Caco-2 (cell line): ENCODE measurements around the gene PDGFA. TPM values are rescaled to one million over a fixed set of nuclear protein-coding genes. Genes with fewer than 3 reads are reported as not detected.

Experiments
- BruUV-seq: library from RNA; stranded (reverse); fragments of 400-500 nt; replicated peaks from 2 replicates; lab custom pipeline; 2021; lab: Mats Ljungman, UMichigan
- CTCF ChIA-PET: fragments of 300-600 bp; sonication (Branson Sonifier 250); formaldehyde crosslinking; loops from one replicate; lab custom pipeline; 2022; ENCODE audit warnings: antibody characterized with exemption; lab: Charles Lee
- POLR2A ChIA-PET: fragments of 300-600 bp; sonication (Branson Sonifier 250); formaldehyde crosslinking; loops from one replicate; lab custom pipeline; 2022; ENCODE audit warnings: antibody characterized with exemption; lab: Charles Lee
- DNase-seq, 2 experiments: peaks; one replicate each; pipeline versions ENCODE4 v3.0.0 to v3.0.0-alpha.2; 2020 to 2022
- H3K27me3 ChIP-seq: replicated peaks from 2 replicates; pipeline ENCODE4 v1.6.0; 2011; ENCODE audit warnings: low read length; ENCODE audit not compliant: control insufficient read depth, insufficient read depth
- H3K36me3 ChIP-seq: 2 replicates; pipeline ENCODE4 v1.5.1; 2011; ENCODE audit warnings: low read length; ENCODE audit not compliant: control insufficient read depth, insufficient read depth
- H3K4me1 ChIP-seq: fragments of 250-450 bp; sonication (Bioruptor Pico); 2 replicates; pipeline ENCODE4 v1.5.1; 2020; ENCODE audit warnings: mild to moderate bottlenecking
- H3K4me3 ChIP-seq: 2 replicates; pipeline ENCODE4 v1.5.1; 2011; ENCODE audit warnings: low read depth, mild to moderate bottlenecking, control low read depth, low read length
- H3K9me3 ChIP-seq: fragments of 250-450 bp; sonication (Bioruptor Pico); 2 replicates; pipeline ENCODE4 v1.5.1; 2020; ENCODE audit warnings: mild to moderate bottlenecking, moderate library complexity
- H3K27ac Mint-ChIP-seq: one replicate; pipeline ENCODE4 v1.8.0; 2022; ENCODE audit warnings: mixed read lengths; ENCODE audit not compliant: unreplicated experiment
- H3K27me3 Mint-ChIP-seq: one replicate; pipeline ENCODE4 v1.8.0; 2022; ENCODE audit warnings: mixed read lengths; ENCODE audit not compliant: insufficient read depth, unreplicated experiment
- H3K36me3 Mint-ChIP-seq: one replicate; pipeline ENCODE4 v1.8.0; 2022; ENCODE audit warnings: mild to moderate bottlenecking, mixed read lengths; ENCODE audit not compliant: insufficient read depth, unreplicated experiment
- H3K4me1 Mint-ChIP-seq: one replicate; pipeline ENCODE4 v1.8.0; 2022; ENCODE audit warnings: low read depth, mixed read lengths; ENCODE audit not compliant: unreplicated experiment
- H3K4me3 Mint-ChIP-seq: one replicate; pipeline ENCODE4 v1.8.0; 2022; ENCODE audit warnings: mild to moderate bottlenecking, moderate library complexity, mixed read lengths; ENCODE audit not compliant: unreplicated experiment
- H3K9me3 Mint-ChIP-seq: one replicate; pipeline ENCODE4 v1.8.0; 2022; ENCODE audit warnings: mixed read lengths; ENCODE audit not compliant: unreplicated experiment
- CTCF ChIP-seq, 2 experiments: fragments of 200-600 bp in 1 of 2; IDR thresholded peaks; 1 replicate in 1 of 2; 2 replicates in 1 of 2; pipeline versions ENCODE4 v1.5.1 to v1.8.0; 2011 to 2022; ENCODE audit warnings: antibody characterized with exemption in 1 of 2, control low read depth in 1 of 2, inconsistent platforms in 1 of 2, low read depth in 1 of 2, low read length in 1 of 2, mild to moderate bottlenecking in 1 of 2, moderate library complexity in 1 of 2; ENCODE audit not compliant: insufficient read depth in 1 of 2, severe bottlenecking in 1 of 2, unreplicated experiment in 1 of 2
- intact Hi-C: fragments of 100-400 bp; cut with micrococcal nuclease; formaldehyde crosslinking; loops from one replicate; pipeline ENCODE4 v1.10.0; 2022; ENCODE audit not compliant: unreplicated experiment
- total RNA-seq: library from RNA; stranded (reverse); gene quantifications from 2 replicates; pipeline ENCODE4 v1.2.3, GENCODE V29; 2022

The PDGFA gene
- total RNA-seq, 1 experiment from 2014 or later: 78.5 TPM

DNA sequence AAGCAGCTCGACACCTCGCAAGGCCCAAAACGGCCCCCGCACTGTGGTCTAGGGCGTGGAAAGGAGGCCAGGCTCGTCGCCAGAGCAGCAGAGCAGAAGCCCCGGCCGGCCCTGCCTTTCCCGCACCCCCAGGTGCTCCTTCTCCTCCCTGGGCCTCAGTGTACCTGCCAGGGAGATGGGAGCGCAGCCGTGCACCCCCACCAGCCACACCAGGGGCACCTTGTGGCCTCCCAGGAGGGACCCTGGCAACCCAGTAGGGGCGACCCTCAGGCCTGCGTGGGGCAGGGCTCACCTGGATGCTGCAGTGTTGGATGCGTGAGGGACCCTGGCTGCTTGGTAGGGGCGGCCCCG is 9.5 kb downstream of the PDGFA start:
- no peak for TF ChIP-seq CTCF (IDR thresholded peaks at IDR 0.05; ENCODE audit: insufficient read depth in 1 of 2, low read depth in 1 of 2, low read length in 1 of 2, severe bottlenecking in 1 of 2, unreplicated experiment in 1 of 2)
- H3K4me3 ChIP-seq: no peak overlapping the region
- ChIA-PET CTCF (interaction anchor here (1.0 kb wide), 1 partner anchor 168 kb away, joined by 4 read pairs; no protein-coding TSS in a partner anchor), POLR2A (no interaction called here)
- Mint-ChIP-seq H3K27ac (no peak overlapping the region), H3K4me1 (peaks cover 5% of the 10 kb centered on the region), H3K4me3 (no peak overlapping the region), H3K9me3 (no peaks in the 10 kb centered on the region), H3K27me3 (no peaks in the 10 kb centered on the region), H3K36me3 (peaks cover 81% of the 10 kb centered on the region)
- peak in 1 of 2 experiments; percentile 32 for DNase-seq
- BruUV-seq: no TSS peak
- intact Hi-C loops: no loop called here
- H3K27me3 ChIP-seq: no peaks in the 10 kb centered on the region
- H3K9me3 ChIP-seq: no peaks in the 10 kb centered on the region
- peaks cover 19% of the 10 kb centered on the region for H3K4me1 ChIP-seq
- H3K36me3 ChIP-seq: no peaks in the 10 kb centered on the region; the same call in none of the 2 replicates

- no peak overlapping the region for H3K4me3 Mint-ChIP-seq
- peaks cover 80% of the 10 kb centered on the region for H3K36me3 Mint-ChIP-seq
These were observed 10.1 kb downstream of the PDGFA start for GRCh38 chr7:509426-510130.

More at GRCh38 chr7:509426-510130, 10.1 kb downstream of the PDGFA start:
- Mint-ChIP-seq H3K9me3 (no peaks in the 10 kb centered on the region), H3K27me3 (no peaks in the 10 kb centered on the region), H3K4me1 (peaks cover 9% of the 10 kb centered on the region), H3K27ac (no peak overlapping the region)
- DNase-seq: peak in 1 of 2 experiments; percentile 33
- Histone ChIP-seq H3K4me3 (no peak overlapping the region), H3K9me3 (no peaks in the 10 kb centered on the region), H3K36me3 (no peaks in the 10 kb centered on the region; the same call in none of the 2 replicates), H3K27me3 (no peaks in the 10 kb centered on the region), H3K4me1 (peaks cover 21% of the 10 kb centered on the region)
- intact Hi-C loops: no loop called here
- ChIA-PET POLR2A (no interaction called here), CTCF (interaction anchor here (0.6 to 1.0 kb wide), 2 partner anchors 167 to 714 kb away, joined by 4 read pairs; no protein-coding TSS in a partner anchor)
- no TSS peak for BruUV-seq
- no peak for TF ChIP-seq CTCF (IDR thresholded peaks at IDR 0.05; ENCODE audit: insufficient read depth in 1 of 2, low read depth in 1 of 2, low read length in 1 of 2, severe bottlenecking in 1 of 2, unreplicated experiment in 1 of 2)
